ENCODE measurements around the gene SCNN1G.
"Not testable (repeated sequence)": the region's sequence is repeated elsewhere in the genome, so short reads cannot be mapped to it uniquely, and the experiment has no call there.

Gene SCNN1G

GRCh38 chr16:23182679-23183542 is at the start of gene SCNN1G:
Gene SCNN1G, plus strand, starts transcription at chr16:23182745. Its CDS starts 3,527 bp downstream, at chr16:23186272.
- DNase-seq = peak; percentile 68

DNA sequence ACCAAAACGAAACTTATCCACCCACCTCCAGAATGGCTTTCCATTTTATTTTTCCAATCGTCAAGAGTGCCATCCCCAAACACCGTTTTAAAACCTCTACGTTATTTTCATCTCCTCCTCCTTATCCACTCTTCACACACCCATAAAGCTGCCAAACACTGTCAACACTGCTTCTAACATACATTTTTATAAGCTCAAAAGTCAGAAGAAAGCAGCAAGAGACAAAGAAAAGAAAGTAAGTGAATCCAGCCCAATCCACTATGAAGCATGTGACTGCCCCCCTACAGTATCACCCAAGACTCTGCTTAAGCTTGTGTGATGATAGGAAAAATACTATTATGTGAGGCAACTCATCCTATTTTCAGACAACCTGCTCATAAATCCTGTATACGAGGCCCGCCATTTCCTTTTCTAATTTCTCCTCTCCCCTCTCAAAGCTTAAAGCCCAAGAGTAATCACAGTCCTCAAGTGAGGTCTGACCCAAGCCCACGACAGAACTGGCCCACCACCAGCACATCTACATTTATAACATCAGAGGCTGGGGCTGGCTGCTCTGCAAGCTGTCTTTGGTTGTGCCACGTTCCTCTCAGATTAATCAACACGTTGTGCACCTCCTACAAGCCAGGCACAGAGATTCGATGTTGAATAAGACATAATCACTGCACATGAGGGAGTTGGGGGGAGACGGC is 49.6 kb upstream of the SCNN1G start:
- no peak for DNase-seq

GRCh38 chr16:23134274-23134673 is 48.3 kb upstream of the SCNN1G start:
- no peak for DNase-seq

- DNase-seq = no peak
These were observed 45.3 kb upstream of the SCNN1G start for GRCh38 chr16:23137256-23137655.

DNA sequence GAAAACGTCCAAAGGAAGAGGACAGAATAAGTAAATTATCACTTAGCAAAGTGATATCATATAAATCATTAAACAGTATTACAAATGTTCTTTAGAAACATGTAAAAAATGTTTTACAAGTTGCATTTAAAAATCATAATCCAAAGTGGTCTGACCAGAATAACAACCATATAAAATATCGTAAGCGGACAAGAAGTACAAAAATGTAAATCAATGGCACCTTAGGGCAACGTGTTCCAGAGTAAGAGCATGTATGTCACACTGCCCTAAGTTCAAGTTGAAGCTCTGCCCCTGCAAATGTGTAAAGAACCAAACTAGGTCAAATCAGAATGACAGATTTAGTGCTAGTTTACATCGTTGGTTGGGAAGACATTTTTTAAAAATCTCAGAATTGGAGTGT is 44.7 kb upstream of the SCNN1G start:
- no peak for DNase-seq

DNA sequence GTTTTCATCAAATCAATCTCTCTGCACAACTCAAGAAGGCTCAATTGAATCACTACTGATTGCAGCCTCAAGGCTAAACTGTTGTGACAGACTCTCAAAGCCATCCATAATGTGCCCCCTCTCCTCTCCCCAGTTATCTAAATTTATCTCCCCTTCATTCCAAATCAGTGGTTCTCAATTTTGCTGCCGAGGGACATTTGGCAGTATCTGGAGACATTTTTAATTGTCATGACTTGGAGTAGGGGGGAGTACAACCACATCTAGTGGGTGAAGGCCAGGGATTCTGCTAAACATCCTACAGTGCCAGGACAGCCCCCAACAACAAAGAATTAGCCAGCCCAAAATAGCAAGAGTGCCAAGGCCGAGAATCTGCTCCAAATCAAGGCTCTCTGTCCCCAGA is 42.4 kb upstream of the SCNN1G start:
- no peak for DNase-seq

GRCh38 chr16:23141033-23141432 is 41.5 kb upstream of the SCNN1G start:
- no peak for DNase-seq

DNA sequence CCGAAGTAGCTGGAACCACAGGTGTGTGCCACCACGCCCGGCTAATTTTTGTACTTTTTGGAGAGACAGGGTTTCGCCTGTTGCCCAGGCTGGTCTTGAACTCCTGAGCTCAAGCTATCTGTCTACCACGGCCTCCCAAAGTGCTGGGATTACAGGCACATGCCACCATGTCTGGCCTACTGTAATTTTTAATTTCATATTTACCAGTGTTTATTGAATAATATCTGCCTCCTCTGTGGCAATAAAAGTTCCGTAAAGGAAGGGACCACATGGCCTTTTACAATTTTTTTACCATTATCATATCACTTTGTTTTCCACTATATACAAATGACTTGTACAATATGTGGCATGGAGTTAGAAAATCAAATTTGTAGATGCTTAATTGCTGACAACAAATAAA is 41.0 kb upstream of the SCNN1G start:
- no peak for DNase-seq

GRCh38 chr16:23141959-23142740 is 40.4 kb upstream of the SCNN1G start:
- no peak for DNase-seq

DNA sequence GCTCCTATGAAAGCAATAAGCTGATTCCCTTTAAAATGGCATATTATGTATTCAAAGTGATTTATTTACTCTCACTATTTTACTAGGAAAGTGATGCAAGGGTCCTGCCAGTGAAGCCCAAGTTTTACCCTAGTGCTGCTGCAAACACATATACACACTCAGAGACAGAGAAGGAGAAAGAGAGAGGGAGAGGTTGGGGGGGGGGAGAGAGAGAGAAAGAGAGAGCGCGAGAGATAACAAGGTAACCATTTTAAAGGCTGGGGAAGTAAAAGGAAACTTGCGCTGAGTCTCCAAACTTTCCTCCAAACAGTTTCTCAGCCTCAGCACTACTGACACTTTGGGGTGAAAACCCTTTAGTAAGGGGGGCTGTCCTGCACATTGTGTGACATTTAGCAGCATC is 39.2 kb upstream of the SCNN1G start:
- no peak for DNase-seq

- not testable (repeated sequence) for DNase-seq
These were observed 38.2 kb upstream of the SCNN1G start for GRCh38 chr16:23144393-23144792.

GRCh38 chr16:23145186-23145585 is 37.4 kb upstream of the SCNN1G start:
- peak; percentile 82 for DNase-seq

GRCh38 chr16:23145608-23146007 is 36.9 kb upstream of the SCNN1G start:
- no peak for DNase-seq

DNA sequence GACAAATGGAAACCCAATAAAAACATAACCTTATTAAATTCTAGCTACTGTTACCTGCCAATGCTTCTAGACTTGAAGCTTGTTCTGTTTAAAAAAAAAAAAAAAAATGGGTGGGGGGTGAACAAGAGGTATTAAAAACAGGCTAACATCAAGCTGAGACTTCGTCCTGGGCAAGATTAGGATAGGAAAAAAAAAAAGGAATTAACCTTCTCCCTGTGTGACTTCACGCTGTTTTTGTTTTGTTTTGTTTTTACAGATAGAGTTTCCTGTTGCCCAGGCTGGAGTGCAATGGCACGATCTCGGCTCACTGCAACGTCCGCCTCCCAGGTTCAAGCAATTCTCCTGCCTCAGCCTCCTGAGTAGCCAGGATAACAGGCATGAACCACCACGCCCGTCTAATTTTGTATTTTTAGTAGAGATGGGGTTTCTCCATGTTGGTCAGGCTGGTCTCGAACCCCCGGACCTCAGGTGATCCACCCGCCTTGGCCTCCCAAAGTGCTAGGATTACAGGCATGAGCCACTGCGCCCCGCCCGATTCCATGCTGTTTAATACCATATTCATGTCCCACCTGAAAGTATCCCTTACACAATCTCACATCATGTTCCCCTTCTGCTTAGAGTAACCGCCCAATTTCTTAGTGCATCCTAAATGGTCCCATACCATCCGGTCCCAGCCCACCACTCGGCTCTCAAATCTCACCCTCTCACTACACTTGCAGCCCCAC is 35.5 kb upstream of the SCNN1G start:
- no peak for DNase-seq

GRCh38 chr16:23147666-23148065 is 34.9 kb upstream of the SCNN1G start:
- no peak for DNase-seq

GRCh38 chr16:23148166-23148512 is 34.4 kb upstream of the SCNN1G start:
- DNase-seq = no peak

GRCh38 chr16:23148513-23149266 is 33.9 kb upstream of the SCNN1G start:
- peak; percentile 26 for DNase-seq

- peak; percentile 94 for DNase-seq
These were observed 33.1 kb upstream of the SCNN1G start, which contains the start of gene USP31 for GRCh38 chr16:23149267-23149992. Gene USP31, minus strand, starts transcription at chr16:23149452. Its CDS starts 182 bp downstream, at chr16:23149270.

- DNase-seq = no peak
These were observed 32.6 kb upstream of the SCNN1G start for GRCh38 chr16:23149993-23150364.

GRCh38 chr16:23152386-23153178 is 30.0 kb upstream of the SCNN1G start:
- no peak for DNase-seq
